ENCODE data around the gene PUSL1.
"Not testable (repeated sequence)": the region's sequence is repeated elsewhere in the genome, so short reads cannot be mapped to it uniquely, and the experiment has no call there.

Gene PUSL1

DNA sequence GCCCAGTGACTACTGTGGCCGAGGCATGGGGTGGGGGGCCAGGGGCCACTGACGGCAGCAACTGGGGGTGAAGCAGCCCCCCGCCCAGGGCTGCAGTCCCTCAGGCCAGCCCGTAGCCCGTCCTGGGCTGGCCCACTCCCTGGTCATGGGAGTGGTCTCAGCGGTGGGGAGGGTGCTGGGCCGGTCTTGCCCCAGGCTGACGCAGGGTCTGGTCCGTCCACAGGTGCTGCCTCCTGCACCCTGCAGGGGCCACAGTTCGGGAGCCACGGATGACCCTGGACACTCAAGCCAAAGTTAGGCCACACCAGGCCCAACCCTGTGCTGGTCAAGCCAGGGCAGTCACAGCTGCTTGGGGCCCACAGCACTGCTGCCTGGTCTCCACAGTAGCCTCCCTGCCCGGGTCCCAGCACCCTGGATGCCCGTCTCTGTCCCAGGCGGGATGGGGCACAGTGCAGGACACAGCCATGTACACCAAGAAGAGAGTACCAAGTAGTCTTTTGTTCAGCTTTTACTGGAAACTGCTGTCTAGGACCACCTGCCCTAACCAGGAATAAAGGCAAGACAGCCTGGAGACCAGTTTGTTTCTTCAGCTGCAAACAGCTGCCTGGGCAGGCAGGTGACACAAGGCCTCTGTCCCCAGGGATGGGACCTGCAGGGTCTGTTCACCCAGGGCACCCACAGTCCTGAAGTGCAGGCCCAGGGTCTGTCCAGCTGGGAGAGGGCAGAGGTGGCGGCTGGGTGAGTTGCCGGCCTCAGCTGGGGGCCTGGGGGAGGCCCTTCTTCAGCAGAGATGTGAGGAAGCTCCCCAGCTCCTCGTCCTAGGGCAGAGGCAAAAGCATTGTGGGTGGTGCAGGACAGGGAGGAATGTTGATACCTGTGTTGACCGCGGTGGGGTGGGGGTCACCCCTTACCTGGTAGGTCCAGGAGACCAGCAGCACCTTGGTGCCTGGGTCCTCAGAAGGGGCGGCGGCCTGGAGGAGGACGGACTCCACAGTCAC, 3.0 kb downstream of the PUSL1 start:
- DNase-seq: no peak

DNA sequence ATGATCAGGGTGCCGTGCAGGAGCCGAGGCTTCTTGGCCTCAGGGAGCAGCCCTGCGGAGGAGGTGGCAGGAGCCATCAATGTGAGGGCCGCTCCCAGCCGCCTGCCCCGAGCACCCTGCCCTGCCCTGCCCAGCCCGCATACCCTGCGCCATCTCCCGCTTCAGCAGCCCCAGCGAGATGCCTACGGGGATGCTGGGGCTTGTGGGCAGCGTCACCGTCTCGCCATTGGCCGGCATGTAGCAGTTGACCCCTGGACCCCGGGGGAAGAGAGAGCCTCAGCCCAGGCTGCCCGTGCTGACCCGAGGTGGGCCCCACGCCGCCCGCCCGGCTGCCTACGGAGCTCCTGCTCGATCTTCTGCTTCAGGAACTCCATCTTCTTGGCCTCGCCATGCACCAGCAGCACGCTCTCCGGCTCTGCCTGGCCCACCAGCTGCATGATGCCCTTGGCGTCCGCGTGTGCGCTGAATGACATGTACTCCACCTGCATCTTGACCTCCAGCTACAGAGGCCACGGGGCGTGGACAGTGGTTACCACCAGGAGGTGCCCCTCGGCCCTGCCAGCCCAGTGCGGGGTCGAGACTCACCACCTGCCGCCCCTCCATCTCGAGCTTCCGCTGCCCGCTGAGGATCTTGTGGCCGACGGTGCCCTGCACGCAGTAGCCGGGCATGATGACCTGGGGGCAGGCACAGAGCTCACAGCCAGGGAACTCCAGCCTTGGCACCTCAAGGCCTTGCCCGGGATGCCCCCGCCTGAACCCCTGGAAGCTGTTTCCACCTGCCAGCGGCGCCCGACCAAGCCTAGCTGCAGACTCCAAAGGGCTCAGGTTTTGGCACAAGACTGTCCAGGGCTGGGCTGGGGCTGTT, 4.3 kb downstream of the PUSL1 start:
- no peak for DNase-seq

DNA sequence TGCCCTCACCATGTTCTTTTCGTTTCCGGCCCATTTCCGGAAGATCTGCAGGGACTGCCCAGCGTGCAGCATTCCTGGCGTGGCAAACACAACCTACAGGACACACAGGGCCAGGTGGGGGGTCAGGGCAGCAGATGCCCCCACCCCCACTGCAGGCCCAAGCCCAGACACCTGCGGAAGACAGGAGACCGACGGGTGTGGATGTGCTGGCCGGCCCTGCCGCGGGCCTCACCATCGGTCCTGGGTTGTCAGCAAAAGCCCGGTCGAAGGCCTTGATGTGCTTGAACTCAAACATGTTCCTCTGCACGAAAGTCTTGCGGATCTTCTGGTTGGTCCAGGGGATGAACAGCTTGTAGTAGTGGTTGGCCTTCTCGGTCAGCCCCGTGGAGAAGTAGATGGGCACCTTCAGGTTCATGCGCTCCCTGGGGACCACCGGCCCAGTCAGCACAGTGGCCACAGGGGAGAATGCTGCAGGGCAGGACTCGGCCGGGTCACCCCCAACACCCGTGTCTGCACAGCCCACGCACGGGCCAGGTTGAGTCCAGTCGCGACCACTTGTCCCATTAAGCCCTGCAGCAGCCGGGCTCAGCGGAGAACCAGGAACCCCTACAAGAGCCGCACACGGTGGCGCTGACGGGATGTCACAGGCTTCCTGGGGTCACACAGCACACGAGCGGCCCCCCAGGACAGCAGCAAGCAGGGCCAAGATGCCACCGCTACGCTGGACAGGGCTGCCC, 5.3 kb downstream of the PUSL1 start:
- DNase-seq: no peak

DNA sequence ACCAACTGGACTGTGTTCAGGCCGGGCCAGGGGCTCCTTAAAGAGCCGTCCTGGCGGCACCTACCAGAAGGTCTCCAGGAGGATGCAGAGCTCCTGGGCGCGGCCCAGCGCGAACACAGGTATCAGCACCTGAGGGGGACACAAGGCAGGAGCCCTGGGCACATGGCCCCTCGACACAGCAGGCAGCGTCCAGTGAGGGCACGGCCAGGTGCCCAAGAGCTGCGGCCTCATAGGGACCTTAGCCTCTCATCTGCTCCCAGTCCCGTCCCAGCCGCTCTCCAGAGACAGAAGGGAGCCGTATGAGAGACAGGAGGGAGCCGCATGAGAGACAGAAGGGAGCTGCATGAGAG, 5.8 kb downstream of the PUSL1 start:
- no peak for DNase-seq

- DNase-seq: no peak
Observed at GRCh38 chr1:1314678-1315335, 6.4 kb downstream of the PUSL1 start.

DNA sequence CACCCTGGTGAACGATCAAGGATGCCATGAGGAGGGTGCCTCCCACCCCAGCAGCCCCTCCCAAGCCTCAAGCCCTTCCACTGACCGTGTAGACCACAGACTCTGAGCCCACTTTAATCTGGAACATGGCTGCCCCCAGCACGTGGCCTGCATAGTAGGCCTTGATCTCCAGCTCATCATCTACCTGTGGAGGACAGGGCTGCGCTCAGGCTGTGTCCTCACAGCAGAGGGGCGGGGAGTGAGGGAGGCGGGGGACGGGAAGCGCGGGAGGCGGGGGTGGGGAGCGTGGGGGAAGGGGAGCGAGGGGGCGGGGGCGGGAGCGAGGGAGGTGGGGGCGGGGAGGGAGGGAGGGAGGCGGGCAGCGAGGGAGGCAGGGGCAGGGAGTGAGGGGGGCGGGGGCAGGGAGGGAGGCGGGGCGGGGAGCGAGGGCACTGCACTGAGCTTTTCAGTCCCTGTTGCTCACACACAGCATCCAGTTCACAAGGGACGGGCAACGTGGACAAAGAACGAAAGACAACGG, 7.1 kb downstream of the PUSL1 start:
- DNase-seq: no peak

DNA sequence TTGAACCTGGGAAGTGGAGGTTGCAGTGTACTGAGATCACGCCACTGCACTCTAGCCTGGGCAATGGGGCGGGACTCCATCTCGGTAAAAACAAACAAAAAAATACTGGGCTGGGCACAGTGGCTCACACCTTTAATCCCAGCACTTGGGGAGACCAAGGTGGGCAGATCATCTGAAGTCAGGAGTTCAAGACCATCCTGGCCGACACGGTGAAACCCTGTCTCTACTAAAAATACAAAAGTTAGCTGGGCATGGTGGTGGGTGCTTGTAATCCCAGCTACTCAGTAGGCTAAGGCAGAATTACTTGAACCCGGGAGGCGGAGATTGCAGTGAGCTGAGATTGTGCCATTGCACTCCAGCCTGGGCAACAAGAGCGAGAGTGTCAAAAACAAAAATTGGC, 7.8 kb downstream of the PUSL1 start:
- DNase-seq: not testable (repeated sequence)

GRCh38 chr1:1317420-1317819, 9.0 kb downstream of the PUSL1 start:
- no peak for DNase-seq

- DNase-seq: peak; percentile 56
Observed at GRCh38 chr1:1318131-1318652, 9.8 kb downstream of the PUSL1 start.

DNA sequence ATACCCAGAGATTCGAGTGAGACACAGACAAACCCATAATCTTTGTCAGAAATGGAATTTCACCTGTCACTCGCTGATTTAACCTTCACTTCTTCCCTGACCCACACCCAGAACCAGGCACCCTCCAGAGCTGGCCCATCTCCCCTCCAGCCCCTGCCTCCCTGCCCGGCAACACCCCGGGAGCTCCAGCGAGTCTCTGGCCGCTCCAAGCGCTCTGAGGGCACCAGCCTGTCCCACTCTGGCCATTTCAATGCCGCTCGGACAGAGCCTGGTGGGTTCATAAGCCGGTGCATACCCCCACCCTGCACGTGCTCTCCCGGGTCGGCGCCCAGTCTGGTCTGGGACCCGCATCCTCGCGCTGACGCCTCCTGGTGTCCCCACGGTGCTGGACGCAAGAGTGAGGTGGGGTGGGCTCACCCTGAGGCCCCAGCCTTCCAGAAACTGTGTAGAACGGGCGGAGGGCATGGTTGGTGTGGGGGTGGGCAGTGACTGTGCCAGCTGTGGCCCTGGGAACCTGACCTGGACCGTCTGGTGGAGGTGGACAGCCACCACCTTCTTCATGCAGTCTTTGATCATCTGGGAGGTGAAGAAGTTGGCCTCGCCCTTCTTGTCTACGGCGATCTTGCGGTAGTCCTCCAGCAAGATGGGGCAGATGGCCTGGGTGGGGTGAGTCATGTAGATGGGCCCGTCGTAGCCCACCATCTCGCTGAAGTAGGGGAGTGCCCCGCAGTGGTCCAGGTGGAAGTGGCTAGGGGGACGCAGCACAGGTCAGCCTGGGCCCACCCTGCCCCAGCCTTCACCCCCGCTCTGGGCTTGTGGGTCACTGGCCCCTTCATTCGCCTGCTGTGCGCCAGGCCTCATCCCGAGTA, 10.6 kb downstream of the PUSL1 start:
- no peak for DNase-seq

- DNase-seq: no peak
Observed at GRCh38 chr1:1319646-1319941, 11.2 kb downstream of the PUSL1 start.

GRCh38 chr1:1320666-1321448, 12.5 kb downstream of the PUSL1 start:
- no peak for DNase-seq

GRCh38 chr1:1321477-1321876, 13.1 kb downstream of the PUSL1 start:
- no peak for DNase-seq

GRCh38 chr1:1322418-1322817, 14.0 kb downstream of the PUSL1 start:
- DNase-seq: no peak

DNA sequence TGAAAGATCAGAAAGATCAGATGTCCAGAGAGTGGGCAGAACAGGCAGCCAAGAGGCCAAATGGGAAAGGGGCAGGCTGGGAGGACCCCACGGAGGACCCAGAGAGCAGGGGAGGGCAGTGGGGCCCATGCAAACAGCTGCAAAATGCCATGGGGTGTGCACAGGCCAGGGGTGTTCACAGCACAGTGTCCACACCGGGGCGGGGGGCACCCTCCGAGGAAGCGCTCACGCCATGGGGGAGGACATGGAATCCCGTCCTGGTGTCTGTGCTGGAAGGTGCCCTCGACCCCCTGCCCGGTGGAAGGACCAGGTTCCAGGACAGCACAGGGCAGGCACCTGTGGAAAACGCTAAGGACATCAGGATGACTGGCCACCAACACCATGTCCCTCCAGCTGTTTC, 14.6 kb downstream of the PUSL1 start:
- DNase-seq: no peak

- no peak for DNase-seq
Observed at GRCh38 chr1:1324084-1324523, 15.7 kb downstream of the PUSL1 start.

GRCh38 chr1:1324524-1325287, 16.3 kb downstream of the PUSL1 start, which contains the start of the genes CPTP and INTS11:
CPTP (plus strand) TSS chr1:1324802; CDS start chr1:1326911, 2,109 bp downstream.
INTS11 (minus strand) TSS chr1:1324660; CDS start chr1:1324608, 52 bp downstream.
- peak; percentile 89 for DNase-seq

- DNase-seq: no peak
Observed at GRCh38 chr1:1325288-1326074, 17.1 kb downstream of the PUSL1 start.
